Mesenchymal stem cell (in vitro differentiated cells and primary cell): ENCODE measurements around the gene DGCR6L.
"Not testable (repeated sequence)": the region's sequence is repeated elsewhere in the genome, so short reads cannot be mapped to it uniquely, and the experiment has no call there.

Experiments used
- DNase-seq: peaks from one replicate; pipeline ENCODE4 v3.0.0-alpha.2; 2013
- H2AFZ ChIP-seq: one replicate; pipeline ENCODE4 v1.6.1; 2013; ENCODE audit warnings: low read depth, mild to moderate bottlenecking, control low read depth, inconsistent platforms, low read length, moderate library complexity
- H2AK5ac ChIP-seq: 2 replicates; pipeline ENCODE4 v1.6.1; 2013; ENCODE audit warnings: low read length, moderate library complexity, mild to moderate bottlenecking, inconsistent platforms; ENCODE audit not compliant: severe bottlenecking
- H2BK120ac ChIP-seq: one replicate; pipeline ENCODE4 v1.6.1; 2013; ENCODE audit warnings: low read depth, mild to moderate bottlenecking, inconsistent platforms, low read length, moderate library complexity
- H2BK12ac ChIP-seq, 2 experiments: one replicate each; pipeline ENCODE4 v1.6.1; 2013; ENCODE audit warnings: inconsistent platforms in 2 of 2, low read length in 2 of 2, mild to moderate bottlenecking in 2 of 2, moderate library complexity in 2 of 2, control low read depth in 1 of 2
- H2BK15ac ChIP-seq: one replicate; pipeline ENCODE4 v1.6.1; 2013; ENCODE audit warnings: mild to moderate bottlenecking, low read depth, inconsistent platforms; ENCODE audit not compliant: poor library complexity, severe bottlenecking
- H2BK5ac ChIP-seq: 2 replicates; pipeline ENCODE4 v1.6.1; 2013; ENCODE audit warnings: low read depth, mild to moderate bottlenecking, low read length, control low read depth, inconsistent platforms; ENCODE audit not compliant: poor library complexity, severe bottlenecking
- H3K14ac ChIP-seq, 2 experiments: one replicate each; pipeline ENCODE4 v1.6.1; 2013; ENCODE audit warnings: inconsistent platforms in 2 of 2, low read length in 2 of 2, control low read depth in 1 of 2, mild to moderate bottlenecking in 1 of 2, moderate library complexity in 1 of 2
- H3K18ac ChIP-seq, 2 experiments: one replicate each; pipeline ENCODE4 v1.6.1; 2013; ENCODE audit warnings: inconsistent platforms in 2 of 2, low read length in 2 of 2, control low read depth in 1 of 2, low read depth in 1 of 2, mild to moderate bottlenecking in 1 of 2
- H3K23ac ChIP-seq, 2 experiments: one replicate each; pipeline ENCODE4 v1.6.1; 2013; ENCODE audit warnings: inconsistent platforms in 2 of 2, low read length in 2 of 2, mild to moderate bottlenecking in 2 of 2, moderate library complexity in 2 of 2, control low read depth in 1 of 2
- H3K27ac ChIP-seq: 2 replicates; pipeline ENCODE4 v1.5.1; 2013; ENCODE audit warnings: mild to moderate bottlenecking, moderate library complexity, low read length, control low read depth, inconsistent platforms; ENCODE audit not compliant: poor library complexity, severe bottlenecking
- H3K27me3 ChIP-seq, 2 experiments: 2 replicates each; pipeline versions ENCODE4 v1.6.1 to v1.7.0; 2013; ENCODE audit warnings: low read length in 2 of 2, mild to moderate bottlenecking in 2 of 2, moderate library complexity in 2 of 2, control low read depth in 1 of 2, inconsistent platforms in 1 of 2; ENCODE audit not compliant: control insufficient read depth in 1 of 2, insufficient read depth in 1 of 2
- H3K36me3 ChIP-seq, 2 experiments: 2 replicates each; pipeline versions ENCODE4 v1.6.1 to v1.7.0; 2013; ENCODE audit warnings: low read length in 2 of 2, control low read depth in 1 of 2, inconsistent platforms in 1 of 2, low read depth in 1 of 2, mild to moderate bottlenecking in 1 of 2; ENCODE audit not compliant: insufficient read depth in 2 of 2, control insufficient read depth in 1 of 2
- H3K4ac ChIP-seq, 2 experiments: one replicate each; pipeline ENCODE4 v1.6.1; 2013; ENCODE audit warnings: inconsistent platforms in 2 of 2, low read length in 2 of 2, mild to moderate bottlenecking in 2 of 2, moderate library complexity in 2 of 2, control low read depth in 1 of 2, low read depth in 1 of 2
- H3K4me1 ChIP-seq: 2 replicates; pipeline ENCODE4 v1.6.1; 2013; ENCODE audit warnings: low read depth, low read length, control low read depth; ENCODE audit not compliant: control insufficient read depth, insufficient read depth
- H3K4me2 ChIP-seq: 2 replicates; pipeline ENCODE4 v1.6.1; 2013; ENCODE audit warnings: low read length, mild to moderate bottlenecking, inconsistent platforms; ENCODE audit not compliant: poor library complexity, severe bottlenecking
- H3K4me3 ChIP-seq, 2 experiments: 2 replicates each; pipeline versions ENCODE4 v1.5.1 to v1.7.0; 2013; ENCODE audit warnings: low read length in 2 of 2, mild to moderate bottlenecking in 2 of 2, control low read depth in 1 of 2, low read depth in 1 of 2; ENCODE audit not compliant: insufficient read depth in 1 of 2
- H3K79me1 ChIP-seq: replicated peaks from 2 replicates; pipeline ENCODE4 v1.6.1; 2013; ENCODE audit warnings: mild to moderate bottlenecking, control low read depth, low read length, inconsistent platforms; ENCODE audit not compliant: poor library complexity, severe bottlenecking
- H3K9ac ChIP-seq: 2 replicates; pipeline ENCODE4 v1.7.0; 2013; ENCODE audit warnings: mild to moderate bottlenecking, low read length, moderate library complexity
- H3K9me3 ChIP-seq: 2 replicates; pipeline ENCODE4 v1.7.0; 2013; ENCODE audit warnings: mild to moderate bottlenecking, low read length; ENCODE audit not compliant: control insufficient read depth
- H4K8ac ChIP-seq: one replicate; pipeline ENCODE4 v1.6.1; 2013; ENCODE audit warnings: inconsistent platforms, mild to moderate bottlenecking, low read length, moderate library complexity
- H4K91ac ChIP-seq: one replicate; pipeline ENCODE4 v1.6.1; 2013; ENCODE audit warnings: mild to moderate bottlenecking, low read length, inconsistent platforms
- WGBS: methylation state at CpG from one replicate; pipeline ENCODE4 v1.1.7; 2013; ENCODE audit warnings: mixed read lengths; 5-methylcytosine and 5-hydroxymethylcytosine counted together

The DGCR6L gene

DNA sequence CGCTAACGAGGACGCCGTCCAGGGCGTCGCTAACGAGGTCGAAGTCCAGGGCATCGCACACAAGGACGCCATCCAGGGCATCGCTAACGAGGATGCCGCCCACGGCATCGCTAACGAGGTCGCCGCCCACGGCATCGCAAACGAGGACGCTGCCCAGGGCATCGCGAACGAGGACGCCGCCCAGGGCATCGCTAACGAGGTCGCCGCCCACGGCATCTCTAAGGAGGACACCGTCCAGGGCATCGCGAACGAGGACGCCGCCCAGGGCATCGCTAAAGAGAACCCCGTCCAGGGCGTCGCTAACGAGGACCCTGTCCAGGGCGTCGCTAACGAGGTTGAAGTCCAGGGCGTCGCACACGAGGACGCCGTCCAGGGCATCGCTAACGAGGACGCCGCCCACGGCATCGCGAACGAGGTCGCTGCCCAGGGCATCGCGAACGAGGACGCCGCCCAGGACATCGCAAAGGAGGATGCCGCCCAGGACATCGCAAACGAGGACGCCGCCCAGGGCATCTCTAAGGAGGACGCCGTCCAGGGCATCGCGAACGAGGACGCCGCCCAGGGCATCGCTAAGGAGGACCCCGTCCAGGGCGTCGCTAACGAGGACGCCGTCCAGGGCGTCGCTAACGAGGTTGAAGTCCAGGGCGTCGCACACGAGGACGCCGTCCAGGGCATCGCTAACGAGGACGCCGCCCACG, 36.2 kb upstream of the DGCR6L start:
- H3K36me3 ChIP-seq, H3K4me1 ChIP-seq, H3K4me2 ChIP-seq, H3K9me3 ChIP-seq, DNase-seq, H2BK15ac ChIP-seq, H3K27me3 ChIP-seq, H3K4me3 ChIP-seq, H3K79me1 ChIP-seq, H3K27ac ChIP-seq, H3K23ac ChIP-seq, H3K18ac ChIP-seq, H2BK5ac ChIP-seq, H3K4ac ChIP-seq, H4K91ac ChIP-seq, H3K9ac ChIP-seq, H2BK120ac ChIP-seq, H2AK5ac ChIP-seq, H2AFZ ChIP-seq, H3K14ac ChIP-seq, H2BK12ac ChIP-seq, H4K8ac ChIP-seq: not testable (repeated sequence)
- WGBS: 96% methylated on average over 87 of the region's 98 CpGs

DNA sequence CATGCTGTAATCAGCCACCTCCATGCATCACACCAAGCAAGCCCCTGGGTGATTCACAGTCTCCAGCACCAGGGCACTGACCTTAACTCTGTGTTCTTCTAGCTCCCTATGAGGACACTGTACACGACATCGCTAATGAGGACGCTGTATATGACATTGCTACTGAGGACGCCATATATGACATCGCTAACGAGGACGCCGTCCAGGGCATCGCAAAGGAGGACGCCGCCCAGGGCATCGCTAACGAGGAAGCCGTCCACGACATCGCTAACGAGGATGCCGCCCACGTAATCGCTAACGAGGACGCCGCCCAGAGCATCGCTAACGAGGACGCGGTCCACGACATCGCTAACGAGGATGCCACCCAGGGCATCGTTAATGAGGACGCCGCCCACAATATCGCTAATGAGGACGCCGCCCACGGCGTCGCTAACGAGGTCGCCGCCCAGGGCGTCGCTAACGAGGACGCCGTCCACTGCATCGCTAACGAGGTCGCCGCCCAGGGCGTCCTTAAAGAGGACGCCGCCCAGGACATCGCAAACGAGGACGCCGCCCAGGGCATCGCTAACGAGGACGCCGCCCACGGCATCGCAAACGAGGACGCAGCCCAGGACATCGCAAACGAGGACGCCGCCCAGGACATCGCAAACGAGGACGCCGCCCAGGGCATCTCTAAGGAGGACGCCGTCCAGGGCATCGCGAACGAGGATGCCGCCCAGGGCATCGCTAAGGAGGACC, 34.5 kb upstream of the DGCR6L start:
- DNase-seq: no peak

DNA sequence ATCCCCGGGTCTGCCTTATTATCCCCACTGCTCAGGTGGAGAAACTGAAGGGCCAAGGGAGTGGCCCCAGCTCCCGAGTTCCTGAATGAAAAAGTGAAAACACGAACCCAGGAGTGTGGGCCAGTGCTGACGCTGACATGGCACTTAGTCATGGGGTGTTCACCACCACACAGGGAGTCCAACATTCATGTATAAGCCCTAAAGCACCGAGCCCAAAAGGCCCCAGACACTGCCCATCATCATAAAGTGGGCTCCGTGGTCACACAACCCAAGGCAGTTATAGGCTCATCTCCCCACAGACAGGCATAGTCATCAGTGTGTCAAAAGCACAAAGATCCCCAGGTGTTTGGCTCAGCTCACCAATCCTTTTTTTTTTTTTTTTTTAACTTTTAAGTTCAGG, 32.7 kb upstream of the DGCR6L start:
- 86% methylated on average over 6 of the region's 6 CpGs for WGBS
- H2AK5ac ChIP-seq: not testable (repeated sequence)

More for the DNA sequence above, 34.5 kb upstream of the DGCR6L start:
- H4K91ac ChIP-seq: no peak overlapping the region
- no peaks in the 10 kb centered on the region for H3K27me3 ChIP-seq
- H3K9me3 ChIP-seq: no peaks in the 10 kb centered on the region
- no peak overlapping the region for H3K27ac ChIP-seq
- WGBS: 96% methylated on average over 81 of the region's 81 CpGs
- no peak overlapping the region for H3K4ac ChIP-seq
- H3K4me2 ChIP-seq: no peak overlapping the region
- no peak overlapping the region for H3K18ac ChIP-seq
- H3K14ac ChIP-seq: no peak overlapping the region
- H2AFZ ChIP-seq: no peak overlapping the region
- no peaks in the 10 kb centered on the region for H3K36me3 ChIP-seq
- H3K4me1 ChIP-seq: no peaks in the 10 kb centered on the region
- no peak overlapping the region for H3K23ac ChIP-seq
- no peak overlapping the region for H2BK12ac ChIP-seq
- no peaks in the 10 kb centered on the region for H3K79me1 ChIP-seq
- no peak overlapping the region for H2BK120ac ChIP-seq
- H3K9ac ChIP-seq: no peak overlapping the region
- no peak overlapping the region for H2AK5ac ChIP-seq
- no peak overlapping the region for H4K8ac ChIP-seq
- no peak overlapping the region for H2BK15ac ChIP-seq
- H3K4me3 ChIP-seq: peak overlapping the region in 1 of 2 experiments; percentile 26
- H2BK5ac ChIP-seq: no peak overlapping the region

DNA sequence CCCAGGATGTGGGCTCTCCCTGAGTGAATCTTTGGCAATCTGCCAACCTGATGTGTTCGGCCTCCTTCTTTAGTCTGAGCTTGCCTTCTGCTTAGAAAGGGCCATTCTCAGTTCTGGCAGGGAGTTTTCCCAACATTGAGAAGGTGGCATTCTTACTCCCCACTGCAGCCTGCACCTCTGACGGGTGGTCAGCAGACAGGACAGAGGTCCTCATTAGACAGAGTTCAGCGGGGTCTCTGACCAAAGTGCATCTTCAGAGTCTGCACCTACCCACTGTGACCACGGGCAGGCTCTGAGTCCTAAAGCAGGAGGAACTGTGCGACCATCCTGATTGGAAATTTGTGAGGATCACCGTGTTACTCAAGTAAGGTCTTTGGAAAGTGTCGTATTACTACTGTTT, 26.7 kb upstream of the DGCR6L start:
- not testable (repeated sequence) for H3K18ac ChIP-seq, H4K8ac ChIP-seq, H3K4ac ChIP-seq, H3K4me2 ChIP-seq, H3K79me1 ChIP-seq, H2BK12ac ChIP-seq, DNase-seq, H3K36me3 ChIP-seq, H3K23ac ChIP-seq, H3K27ac ChIP-seq, H3K14ac ChIP-seq, H2BK15ac ChIP-seq, H3K27me3 ChIP-seq, H3K4me3 ChIP-seq, H4K91ac ChIP-seq, H3K9ac ChIP-seq, H3K4me1 ChIP-seq, H2AK5ac ChIP-seq, H2AFZ ChIP-seq, H3K9me3 ChIP-seq, H2BK120ac ChIP-seq, H2BK5ac ChIP-seq
- no CpG with 5 or more reads among the region's 7 CpGs for WGBS

More for the DNA sequence above, 32.7 kb upstream of the DGCR6L start:
- H2AFZ ChIP-seq, H3K27me3 ChIP-seq, H3K4ac ChIP-seq, H3K4me3 ChIP-seq, H3K14ac ChIP-seq, H3K4me1 ChIP-seq, H2BK5ac ChIP-seq, H3K36me3 ChIP-seq, H2BK12ac ChIP-seq, H2BK15ac ChIP-seq, H4K91ac ChIP-seq, H2BK120ac ChIP-seq, H3K79me1 ChIP-seq, H4K8ac ChIP-seq, H3K18ac ChIP-seq, H3K27ac ChIP-seq, DNase-seq, H3K4me2 ChIP-seq, H3K23ac ChIP-seq, H3K9me3 ChIP-seq, H3K9ac ChIP-seq: not testable (repeated sequence)
